ENCODE measurements around the gene MCUR1.
"Not testable (repeated sequence)": the region's sequence is repeated elsewhere in the genome, so short reads cannot be mapped to it uniquely, and the experiment has no call there.

MCUR1 gene

DNA sequence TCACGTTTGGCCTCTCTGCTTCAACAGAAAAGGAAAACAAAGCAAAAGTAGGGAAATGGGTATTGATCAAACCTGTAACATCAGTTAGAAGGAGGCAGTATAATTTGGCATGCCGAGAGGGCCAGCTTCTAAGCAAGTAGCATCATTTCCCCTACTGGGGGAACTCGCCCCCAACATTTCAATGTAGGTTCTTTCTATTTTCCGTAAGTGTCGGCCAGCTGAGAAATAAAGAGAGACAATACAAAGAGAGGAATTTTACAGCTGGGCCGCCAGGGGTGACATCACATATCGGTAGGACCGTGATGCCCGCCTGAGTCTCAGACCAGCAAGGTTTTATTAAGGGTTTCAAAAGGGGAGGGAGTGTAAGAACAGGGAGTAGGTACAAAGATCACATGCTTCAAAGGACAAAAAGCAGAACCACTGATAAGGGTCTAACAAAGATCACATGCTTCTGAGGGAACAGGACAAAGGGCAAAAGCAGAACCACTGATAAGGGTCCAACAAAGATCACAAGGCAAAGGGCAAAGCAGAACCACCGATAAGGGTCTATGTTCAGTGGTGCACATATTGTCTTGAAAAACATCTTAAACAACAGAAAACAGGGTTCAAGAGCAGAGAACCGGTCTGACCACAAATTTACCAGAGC is 14.4 kb upstream of the MCUR1 start:
- DNase-seq (ENCODE audit: low read depth) = not testable (repeated sequence)

DNA sequence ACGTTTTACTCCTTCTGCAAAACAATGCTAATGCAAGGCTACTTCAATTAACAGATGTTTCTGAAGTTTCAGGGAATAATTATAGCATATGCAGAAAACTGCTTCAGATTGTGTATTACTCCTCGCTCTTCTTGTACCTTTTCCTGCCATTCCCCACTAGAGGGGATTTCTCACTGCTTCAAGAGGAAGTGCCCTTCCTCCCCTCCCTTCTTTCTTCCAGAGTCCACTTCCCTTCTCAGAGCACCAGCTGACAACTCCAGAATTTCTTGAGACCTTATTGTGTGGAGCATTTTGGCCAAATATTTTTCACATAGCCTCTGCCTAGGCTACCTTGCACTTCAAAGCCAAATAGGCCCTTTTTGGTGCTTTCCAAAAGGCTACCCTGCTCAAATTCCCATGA is 12.7 kb upstream of the MCUR1 start:
- no peak for DNase-seq (ENCODE audit: low read depth)

DNA sequence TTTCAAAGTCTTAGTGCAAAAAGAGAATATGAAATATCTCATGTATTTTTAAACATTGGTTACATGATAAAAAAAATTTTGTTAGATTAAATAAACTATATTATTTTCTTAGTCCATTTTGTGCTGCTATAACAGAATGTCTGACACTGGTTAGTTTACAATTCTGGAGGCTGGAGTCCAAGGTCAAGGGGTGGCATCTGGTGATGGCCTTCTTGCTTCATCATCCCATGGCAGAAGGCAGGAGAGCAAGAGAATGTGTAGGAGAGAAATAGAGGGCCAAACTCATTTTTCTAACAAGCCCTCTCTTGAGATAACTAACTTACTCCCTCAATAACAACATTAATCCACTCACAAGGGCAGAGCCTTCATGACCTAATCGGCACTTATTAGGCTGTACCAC is 11.5 kb upstream of the MCUR1 start:
- DNase-seq (ENCODE audit: low read depth) = no peak

DNA sequence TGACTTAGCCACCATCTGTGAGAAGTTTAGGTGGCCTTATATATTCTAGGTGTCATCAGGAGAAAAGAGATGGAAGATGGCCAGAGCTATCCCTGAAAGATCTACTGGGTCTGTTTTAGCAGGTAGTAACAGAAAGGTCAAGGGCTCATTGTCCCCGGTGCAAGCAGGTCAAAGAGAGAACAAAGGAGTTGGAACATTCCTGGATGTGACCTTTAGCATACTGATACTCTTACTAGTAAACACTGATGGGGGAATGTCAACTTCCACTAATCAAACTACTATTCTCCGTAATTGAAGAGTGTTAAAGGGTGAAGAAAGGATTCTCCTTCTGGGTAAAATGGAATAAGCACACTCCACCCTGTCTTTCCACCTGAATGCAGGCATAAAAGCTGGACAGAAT is 4.0 kb upstream of the MCUR1 start:
- DNase-seq (ENCODE audit: low read depth) = no peak

DNA sequence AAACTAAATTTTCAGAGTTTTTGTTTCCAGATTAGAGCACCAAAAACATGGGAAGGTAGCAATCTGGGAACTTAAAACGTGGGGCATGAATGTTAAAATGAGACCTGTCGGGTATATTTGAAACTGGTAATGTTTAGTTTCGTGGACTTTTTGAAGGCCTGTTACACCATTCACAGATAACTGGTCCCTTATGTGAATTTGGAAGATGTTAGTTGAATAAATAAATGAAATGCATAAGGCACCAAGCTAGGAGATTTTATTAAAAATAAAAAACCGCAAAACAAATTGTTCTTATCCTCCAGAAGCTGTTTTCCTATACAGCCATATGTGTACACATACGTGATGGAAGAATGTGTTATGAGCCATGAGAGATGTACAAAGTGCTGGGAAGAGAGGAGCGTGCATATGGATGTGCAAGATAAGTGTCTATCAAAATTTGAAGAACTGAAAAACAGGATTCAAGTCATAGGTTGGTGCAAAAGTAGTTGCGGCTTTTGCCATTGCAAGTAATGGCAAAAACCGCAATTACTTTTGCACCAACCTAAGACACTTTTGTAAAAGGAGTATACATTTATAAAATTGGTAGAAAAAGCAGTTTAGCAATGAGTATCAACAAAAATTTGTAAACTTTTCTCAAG is 700 bp upstream of the MCUR1 start:
- DNase-seq (ENCODE audit: low read depth) = no peak

DNA sequence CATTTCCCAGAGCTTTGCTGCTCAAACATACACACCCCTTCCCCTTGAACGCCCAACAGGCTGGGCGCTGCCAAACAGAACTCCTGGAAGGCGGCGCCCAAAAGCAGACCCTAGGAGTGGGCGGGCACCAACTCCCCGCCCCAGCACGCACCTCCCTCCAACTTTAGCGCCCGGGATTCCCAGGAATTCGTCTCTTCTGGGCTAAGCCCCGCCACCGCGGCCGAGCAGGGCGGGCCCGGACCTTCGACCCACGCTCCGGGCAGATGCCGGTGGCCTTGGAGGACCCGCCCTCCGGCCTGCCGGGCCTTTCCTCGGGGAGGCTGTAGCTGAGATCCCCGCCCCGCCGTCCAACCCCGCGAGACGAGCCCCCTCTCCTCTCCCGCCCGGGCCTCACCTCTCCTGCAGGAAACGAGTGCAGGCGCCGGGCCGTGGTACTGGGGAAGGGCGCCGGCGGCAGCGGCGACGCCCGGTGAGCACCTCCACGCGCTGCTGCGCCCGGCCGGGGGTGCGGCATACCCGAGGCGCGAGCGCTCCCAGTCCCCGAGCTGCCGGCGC is 659 bp downstream of the MCUR1 start:
- DNase-seq (ENCODE audit: low read depth) = peak; percentile 12

DNA sequence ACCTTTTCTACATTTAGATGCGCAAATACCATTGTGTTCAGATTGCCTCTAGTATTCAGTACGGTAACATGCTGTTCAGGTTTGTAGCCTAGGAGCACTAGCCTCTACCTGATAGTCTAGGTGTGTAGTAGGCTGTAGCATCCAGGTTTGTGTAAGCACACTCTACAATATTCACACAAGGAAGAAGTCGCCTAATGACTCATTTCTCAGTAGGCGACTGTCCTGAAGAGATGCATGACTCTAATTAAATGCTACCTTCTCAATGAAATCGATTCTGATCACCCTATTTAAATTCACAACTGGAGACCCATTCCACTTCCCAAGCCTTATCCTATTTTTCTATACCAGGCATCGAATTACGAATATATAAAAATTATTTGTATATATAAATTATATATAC is 1.3 kb downstream of the MCUR1 start:
- no peak for DNase-seq (ENCODE audit: low read depth)

DNA sequence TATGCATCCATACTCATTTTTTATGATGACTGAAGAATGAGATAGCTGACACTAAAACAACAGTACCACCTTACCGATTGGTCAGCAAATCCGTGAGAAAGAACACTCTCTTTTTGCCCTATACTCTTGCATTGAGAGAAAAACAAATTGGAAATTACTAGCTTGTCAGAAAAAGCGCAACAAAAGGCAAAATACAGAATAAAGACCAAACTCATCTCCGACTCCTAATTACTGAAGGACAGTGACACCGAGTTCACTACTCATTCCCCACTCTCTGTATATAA is 2.1 kb downstream of the MCUR1 start:
- DNase-seq (ENCODE audit: low read depth) = no peak

DNA sequence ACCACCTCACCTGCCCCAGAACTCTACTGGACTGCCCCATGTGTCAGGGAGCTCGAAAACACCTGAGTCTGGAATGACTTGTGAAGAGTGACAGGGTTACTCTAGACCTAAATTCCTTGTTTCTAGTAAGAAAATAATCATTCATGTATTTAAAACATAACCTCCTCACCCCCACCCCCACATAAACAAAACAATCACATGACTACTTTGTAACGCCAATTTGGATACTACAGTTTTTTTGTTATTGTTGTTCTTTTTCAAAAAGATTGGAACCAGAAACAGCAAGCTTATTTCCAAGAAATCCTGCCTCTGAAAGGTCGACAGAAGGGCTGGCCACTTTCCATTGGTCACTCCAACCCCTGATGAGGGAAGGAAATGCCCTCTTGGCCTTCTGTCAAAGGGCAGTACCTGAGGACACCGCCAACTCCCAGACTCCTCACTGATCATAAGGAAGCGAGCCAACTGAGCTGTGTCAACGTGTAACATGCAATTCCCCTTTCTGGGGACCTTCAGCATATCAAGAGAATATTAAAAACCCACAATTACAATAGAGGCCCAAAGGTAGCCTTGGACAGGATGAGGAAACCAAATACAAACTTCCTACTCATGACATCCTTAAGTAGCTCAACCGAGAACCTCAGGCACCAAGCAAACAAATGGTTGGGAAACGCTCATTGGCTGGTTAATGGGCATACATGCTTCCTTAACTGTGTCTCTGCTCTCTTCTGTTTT is 2.6 kb downstream of the MCUR1 start:
- no peak for DNase-seq (ENCODE audit: low read depth)

DNA sequence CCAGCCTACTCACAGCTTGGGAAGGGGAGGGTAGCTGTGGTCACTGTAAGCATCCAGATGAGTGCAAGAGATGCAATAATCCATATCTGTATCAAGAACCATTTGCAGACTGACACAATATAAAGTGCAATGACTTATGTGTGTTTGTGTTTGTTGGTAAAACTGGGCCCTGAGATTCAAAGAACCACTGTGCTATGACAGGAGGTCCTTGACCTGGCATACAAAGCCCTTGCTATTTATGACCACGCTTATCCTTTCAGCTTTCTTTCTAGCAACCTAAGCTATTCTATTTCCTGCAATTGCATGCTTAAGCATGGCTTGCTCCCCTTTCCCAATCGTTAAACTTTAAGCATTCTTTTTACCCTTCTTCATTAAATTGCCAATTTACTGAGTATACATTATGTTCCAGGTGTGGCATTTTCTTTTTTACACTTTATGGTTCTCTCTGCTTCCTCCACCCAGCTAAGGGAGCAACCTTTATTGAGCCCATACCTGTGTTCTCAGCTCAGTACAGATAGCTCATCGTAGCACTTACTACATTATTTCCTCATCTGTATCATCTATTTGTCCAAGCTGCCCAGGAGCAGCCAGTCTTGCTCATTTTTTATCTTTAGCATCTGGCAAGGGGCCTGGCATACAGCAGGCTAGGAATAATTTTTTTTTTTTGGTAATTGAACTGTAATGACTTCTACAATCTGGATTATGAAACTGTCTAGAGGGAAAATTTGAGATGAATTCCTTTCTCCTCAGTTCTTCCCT is 3.5 kb downstream of the MCUR1 start:
- DNase-seq (ENCODE audit: low read depth) = no peak

DNA sequence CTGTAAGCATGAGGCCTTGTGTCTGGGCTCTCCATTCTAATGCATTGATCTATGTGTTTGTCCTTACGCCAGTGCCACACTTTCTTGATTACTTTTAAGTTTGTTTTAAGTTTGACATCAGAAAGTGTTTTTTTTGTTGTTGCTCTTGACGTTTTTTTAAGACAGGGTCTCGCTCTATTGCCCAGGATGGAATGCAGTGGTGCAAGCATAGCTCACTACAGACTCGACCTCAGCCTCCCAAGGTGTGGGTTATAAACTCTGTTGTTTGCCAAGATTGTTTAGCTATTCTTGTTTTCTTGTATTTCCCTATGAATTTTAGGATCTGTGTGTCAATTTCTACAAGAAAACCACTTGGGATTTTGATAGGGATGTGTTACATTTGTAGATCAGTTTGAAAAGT is 5.6 kb downstream of the MCUR1 start:
- DNase-seq (ENCODE audit: low read depth) = no peak

DNA sequence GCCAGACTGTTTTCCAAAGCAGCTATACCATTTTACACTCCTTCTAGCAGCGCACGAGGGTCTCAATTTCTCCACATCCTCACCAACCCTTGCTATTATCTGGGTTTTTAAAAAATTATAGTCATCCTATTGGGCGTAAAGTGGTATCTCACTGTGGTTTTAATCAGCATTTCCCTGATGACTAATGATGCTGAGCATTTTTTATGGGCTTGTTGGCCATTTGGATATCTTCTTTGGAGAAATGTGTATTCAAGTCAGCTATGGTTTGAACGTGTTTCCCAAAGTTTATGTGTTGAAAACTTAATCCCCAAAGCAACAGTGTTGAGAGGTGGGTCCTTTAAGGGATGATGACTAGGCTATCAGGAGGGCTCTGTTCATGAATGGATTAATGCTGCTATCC is 6.7 kb downstream of the MCUR1 start:
- no peak for DNase-seq (ENCODE audit: low read depth)

DNA sequence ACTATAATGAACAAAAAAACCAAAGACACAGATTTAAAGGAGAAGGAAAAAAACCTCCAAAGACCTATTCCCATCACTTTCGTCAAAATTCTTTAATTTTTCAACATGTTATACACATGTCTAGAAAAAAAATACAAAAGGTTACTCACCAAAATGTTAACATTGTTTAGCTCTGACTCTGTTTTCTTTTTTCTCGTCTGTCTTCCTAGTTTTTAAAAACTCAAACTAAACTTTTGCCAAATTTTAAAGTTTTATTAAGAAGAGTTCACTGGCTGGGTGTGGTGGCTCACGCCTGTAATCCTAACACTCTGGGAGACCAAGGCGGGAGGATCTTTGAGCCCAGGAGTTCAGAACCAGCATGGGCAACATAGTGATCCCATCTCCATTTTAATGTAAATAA is 10.8 kb downstream of the MCUR1 start:
- DNase-seq (ENCODE audit: low read depth) = no peak

DNA sequence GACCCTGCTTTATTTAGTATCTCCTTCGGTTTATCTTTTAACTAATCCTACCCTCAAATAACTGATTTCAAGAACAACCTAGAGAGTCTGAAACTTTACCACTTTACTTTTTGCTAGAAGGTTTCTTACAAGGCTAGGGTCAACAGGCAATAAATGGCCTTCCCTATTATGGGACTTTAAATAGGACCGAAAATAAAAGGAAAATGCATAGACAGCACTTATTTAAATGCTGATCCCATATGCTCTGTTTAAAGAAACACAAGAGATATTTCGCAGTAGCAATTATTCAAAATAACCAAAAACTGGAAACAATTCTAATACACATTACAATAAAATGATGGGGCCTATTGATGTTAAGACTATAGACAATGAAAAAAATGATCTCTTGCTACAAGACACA is 13.7 kb downstream of the MCUR1 start:
- DNase-seq (ENCODE audit: low read depth) = no peak

DNA sequence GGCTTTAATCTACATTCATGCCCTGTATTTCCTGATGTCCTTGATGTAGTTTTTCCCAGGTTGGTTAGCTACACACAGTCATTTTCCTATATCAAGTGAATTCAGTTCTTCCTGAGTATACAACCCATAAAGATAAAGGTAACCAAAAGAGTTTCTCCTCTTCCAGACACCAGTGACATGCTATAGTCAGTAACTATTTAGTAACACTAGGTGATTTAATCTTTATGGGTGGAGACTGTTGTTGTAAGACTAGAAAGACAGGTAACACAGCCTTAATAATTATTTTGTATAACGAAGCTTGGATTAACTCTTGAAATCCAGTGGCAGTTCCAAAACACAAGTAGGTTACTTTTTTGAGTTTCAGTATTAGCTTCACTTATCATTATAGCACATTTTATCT is 17.6 kb downstream of the MCUR1 start:
- DNase-seq (ENCODE audit: low read depth) = no peak

DNA sequence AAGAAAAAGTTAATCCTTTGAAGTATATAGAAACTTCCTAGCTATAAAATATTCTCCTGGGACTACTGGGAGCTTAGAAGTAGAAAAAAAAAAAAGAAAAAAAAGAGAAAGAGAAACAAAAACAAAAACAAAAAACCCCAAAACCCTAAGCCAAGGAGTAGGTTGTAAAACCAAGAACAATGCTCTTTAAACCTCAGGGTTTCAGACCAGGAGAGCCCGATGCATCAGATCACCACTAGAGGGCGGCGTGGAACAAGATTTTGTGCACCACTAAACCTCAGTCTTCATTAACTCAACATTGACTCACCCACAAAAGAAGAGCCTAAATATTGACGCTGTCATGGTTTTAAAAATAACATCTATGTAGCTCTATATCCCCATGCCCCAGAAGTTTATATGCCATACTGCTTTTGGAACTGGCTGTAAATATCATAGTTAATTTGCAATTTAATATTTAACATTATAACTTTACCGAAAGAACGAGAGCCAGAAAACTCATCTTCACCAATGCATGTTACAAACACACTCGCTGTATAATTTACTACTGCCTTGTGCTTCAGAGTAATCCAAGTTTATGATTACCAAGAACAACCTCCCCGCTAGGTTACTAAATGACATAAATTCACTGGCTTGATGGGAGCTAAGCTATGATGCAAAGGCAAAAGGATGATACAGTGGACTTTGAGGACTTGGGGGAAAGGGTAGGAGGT is 19.2 kb downstream of the MCUR1 start:
- peak; percentile 72 for DNase-seq (ENCODE audit: low read depth)

DNA sequence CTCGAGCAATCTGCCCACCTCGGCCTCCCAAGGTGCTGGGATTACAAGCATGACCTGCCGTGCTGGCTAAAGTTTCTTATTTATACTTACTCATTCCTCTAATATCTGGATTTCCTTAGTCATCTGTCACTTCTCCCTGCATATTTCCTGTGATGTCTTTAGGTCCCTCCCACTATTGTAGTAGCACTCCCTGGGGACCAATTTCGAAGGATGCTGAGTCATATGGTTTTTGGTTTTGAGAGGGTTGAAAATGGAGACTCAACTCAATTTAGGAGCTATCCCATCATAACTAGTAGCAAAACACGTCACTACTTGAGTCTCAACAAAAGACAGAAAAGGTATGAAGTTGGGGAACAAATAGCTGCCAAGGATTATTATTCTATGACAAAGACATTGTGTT is 20.2 kb downstream of the MCUR1 start:
- no peak for DNase-seq (ENCODE audit: low read depth)

DNA sequence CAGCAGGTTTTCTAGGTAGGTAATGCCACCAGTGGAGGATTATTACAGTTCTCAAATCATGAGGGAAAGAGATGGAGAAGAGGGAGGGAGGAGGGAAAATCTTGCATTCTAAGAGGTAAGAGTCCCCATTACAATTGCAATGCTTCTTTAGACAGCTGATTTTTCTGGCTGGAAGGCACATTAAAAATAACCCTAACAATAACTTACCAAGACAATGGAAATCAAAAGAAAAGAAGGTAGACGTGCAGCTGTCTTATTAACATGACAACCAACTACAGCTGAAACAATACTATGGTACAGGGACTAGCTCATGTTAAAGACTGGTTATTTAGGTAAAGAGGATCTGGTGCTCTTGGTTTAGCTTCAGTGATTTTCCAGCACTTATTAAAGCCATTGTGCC is 24.6 kb downstream of the MCUR1 start:
- DNase-seq (ENCODE audit: low read depth) = no peak

DNA sequence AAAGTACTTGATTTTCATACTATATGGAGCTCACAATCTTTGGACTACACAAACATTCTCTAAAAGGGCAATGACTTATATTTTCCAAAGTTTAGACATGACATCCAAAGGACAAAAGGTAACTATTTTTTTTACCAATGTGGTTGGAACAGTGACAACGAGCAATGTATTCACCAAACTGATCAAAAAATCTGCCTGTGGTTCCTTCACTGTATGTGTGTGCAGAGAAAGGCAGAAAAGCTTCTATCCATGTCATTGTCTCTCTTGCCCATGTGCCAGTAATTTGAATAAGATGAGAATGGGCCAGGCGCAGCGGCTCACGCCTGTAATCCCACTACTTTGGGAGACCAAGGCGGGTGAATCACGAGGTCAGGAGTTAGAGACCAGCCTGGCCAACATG is 25.5 kb downstream of the MCUR1 start:
- no peak for DNase-seq (ENCODE audit: low read depth)

DNA sequence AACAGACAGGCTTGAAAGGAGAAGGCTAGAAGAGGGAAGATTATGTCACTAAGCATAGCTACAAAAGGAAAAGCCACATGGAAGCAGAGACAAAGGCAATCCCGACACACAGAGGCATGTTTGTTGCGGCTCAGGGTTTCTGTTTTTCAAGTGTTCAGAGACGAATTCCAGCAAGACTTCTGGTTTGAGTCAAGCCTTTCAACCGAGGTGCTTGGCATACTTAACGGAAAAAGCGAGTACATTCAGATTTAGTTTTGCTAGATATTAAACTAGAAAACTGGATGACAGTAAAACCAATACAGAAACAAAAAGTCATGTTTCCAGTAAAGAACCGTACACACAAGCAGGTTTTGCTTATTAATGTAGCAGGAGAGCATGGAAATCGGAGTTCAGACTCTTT is 27.2 kb downstream of the MCUR1 start:
- no peak for DNase-seq (ENCODE audit: low read depth)

DNA sequence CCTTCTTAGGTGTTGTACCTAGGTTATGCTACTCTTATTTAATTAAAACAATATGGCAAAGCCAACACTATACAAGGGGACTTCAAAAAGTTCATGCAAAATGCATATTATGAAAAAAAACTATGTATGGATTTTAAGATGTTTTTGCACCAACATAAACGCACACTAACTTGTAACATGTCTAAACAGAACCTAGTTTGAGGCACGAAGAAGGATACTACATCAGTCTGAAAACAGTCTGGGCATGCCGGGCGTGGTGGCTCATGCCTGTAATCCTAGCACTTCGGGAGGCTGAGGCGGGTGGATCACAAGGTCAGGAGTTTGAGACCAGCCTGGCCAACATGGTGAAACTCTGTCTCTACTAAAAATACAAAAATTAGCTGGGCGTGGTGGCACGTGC is 34.2 kb downstream of the MCUR1 start:
- DNase-seq (ENCODE audit: low read depth) = not testable (repeated sequence)

DNA sequence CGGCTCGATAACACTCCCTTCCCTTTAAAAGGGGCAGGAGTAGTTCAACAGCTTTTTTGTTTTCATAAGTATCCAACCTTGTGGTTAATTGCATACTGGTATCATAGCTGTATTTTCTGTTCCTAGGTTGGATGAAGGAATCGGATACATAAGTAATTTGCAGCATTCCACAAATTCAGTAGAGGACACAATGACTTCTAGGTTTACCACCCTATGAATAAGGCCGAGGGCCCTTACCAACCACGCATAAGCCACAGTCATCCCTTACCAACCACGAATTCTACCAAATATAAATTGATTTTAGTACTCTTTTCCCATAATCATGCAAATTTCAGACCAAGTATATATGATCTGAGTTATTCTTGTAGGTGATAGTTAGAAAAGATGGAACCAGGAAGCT is 36.3 kb downstream of the MCUR1 start:
- no peak for DNase-seq (ENCODE audit: low read depth)
